ENCODE results near the gene GPC6.

The GPC6 gene

DNA sequence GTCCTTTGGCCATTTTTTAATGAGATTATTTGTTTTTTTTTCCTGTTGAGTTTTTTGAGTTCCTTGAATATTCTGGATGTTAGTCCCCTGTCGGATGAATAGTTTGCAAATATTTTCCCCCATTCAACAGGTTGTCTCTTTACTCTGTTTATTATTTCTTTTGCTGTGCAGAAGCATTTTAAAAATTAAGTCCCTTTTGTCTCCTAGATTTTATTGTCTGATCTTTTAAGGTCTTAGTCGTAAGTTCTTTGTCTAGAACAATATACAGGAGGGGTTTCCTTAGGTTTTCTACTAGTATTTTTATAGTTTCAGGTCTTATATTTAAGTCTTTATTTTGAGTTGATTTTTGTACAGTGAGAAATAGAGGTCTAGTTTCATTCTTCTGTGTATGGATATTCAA lies 284.4 kb downstream of the GPC6 start:
- no peak overlapping the region for H3K4me3 ChIP-seq (ENCODE audit: low read length)
- no peaks in the 10 kb centered on the region for H3K36me3 ChIP-seq (ENCODE audit: control insufficient read depth, insufficient read depth, low read length, severe bottlenecking)
- no peaks in the 10 kb centered on the region for H3K27me3 ChIP-seq (replicated peaks; ENCODE audit: control insufficient read depth, insufficient read depth, low read length)
- no peak overlapping the region for H3K9ac ChIP-seq (ENCODE audit: low read length)
- H3K4me1 ChIP-seq (ENCODE audit: control insufficient read depth, insufficient read depth, low read length) = peaks cover 11% of the 10 kb centered on the region
- DNase-seq (ENCODE audit: low read depth) = no peak
- H3K9me3 ChIP-seq (ENCODE audit: control insufficient read depth, low read length) = no peaks in the 10 kb centered on the region

DNA sequence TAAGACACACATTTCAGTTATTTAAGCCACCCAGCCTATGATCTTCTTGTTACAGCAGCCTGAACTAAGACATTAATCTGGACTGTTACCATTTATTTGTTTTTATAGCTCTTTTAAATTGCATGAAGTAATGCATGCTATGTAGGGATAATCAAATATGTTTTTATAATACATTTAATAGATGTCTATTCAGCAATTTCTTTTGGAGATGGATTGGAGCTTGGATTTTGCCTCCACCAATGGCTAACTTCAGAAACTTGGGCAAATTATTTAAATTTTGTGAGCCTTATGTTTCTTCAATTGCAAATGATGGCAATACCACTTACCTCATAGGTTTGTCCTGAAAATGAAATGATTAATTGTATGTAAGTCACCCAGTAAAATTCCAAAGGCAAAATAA lies 288.7 kb downstream of the GPC6 start:
- H3K4me3 ChIP-seq (ENCODE audit: low read length) = no peak overlapping the region
- no peaks in the 10 kb centered on the region for H3K36me3 ChIP-seq (ENCODE audit: control insufficient read depth, insufficient read depth, low read length, severe bottlenecking)
- DNase-seq (ENCODE audit: low read depth) = no peak
- H3K27me3 ChIP-seq (replicated peaks; ENCODE audit: control insufficient read depth, insufficient read depth, low read length) = no peaks in the 10 kb centered on the region
- H3K4me1 ChIP-seq (ENCODE audit: control insufficient read depth, insufficient read depth, low read length) = peaks cover 13% of the 10 kb centered on the region
- no peaks in the 10 kb centered on the region for H3K9me3 ChIP-seq (ENCODE audit: control insufficient read depth, low read length)
- no peak overlapping the region for H3K9ac ChIP-seq (ENCODE audit: low read length)

DNA sequence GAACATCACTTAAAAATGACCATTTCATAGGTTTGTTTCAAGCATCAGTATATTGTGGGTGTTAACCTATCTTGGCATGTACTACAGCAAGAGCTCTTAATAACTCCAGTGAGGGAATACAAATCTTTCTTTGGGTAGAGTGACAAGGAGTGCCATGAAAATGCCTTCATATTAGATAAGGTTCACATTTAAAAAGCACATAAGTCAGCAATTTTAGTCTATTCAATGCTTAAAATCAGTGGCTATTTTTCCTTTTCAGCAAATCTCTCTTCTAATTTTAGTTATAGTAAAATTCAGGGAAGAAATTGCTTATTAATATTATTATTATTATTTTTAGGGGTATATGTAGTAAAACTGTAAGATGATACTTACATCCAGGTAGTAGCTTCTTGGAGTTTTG lies 291.1 kb downstream of the GPC6 start:
- peaks cover 18% of the 10 kb centered on the region for H3K4me1 ChIP-seq (ENCODE audit: control insufficient read depth, insufficient read depth, low read length)
- no peak for DNase-seq (ENCODE audit: low read depth)
- no peak overlapping the region for H3K4me3 ChIP-seq (ENCODE audit: low read length)
- no peaks in the 10 kb centered on the region for H3K27me3 ChIP-seq (replicated peaks; ENCODE audit: control insufficient read depth, insufficient read depth, low read length)
- H3K9ac ChIP-seq (ENCODE audit: low read length) = no peak overlapping the region
- no peaks in the 10 kb centered on the region for H3K36me3 ChIP-seq (ENCODE audit: control insufficient read depth, insufficient read depth, low read length, severe bottlenecking)
- no peaks in the 10 kb centered on the region for H3K9me3 ChIP-seq (ENCODE audit: control insufficient read depth, low read length)

DNA sequence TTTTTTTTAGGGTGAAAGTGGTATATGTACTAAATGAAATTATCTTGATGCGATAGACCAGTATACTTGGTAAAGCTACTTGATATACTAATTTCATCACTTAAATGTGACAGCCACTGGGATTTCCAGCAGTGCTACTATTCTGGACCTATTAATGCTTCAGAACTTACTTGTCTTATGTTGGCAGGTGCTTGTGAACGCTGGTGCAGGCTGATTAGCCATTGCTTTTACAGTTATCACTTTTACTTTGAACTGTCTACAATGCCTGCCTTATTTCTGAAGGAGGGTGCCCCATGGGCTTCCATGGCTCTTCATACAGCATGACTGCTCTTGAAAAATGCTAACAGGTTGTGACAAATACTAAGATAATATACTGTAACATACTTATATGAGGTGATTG lies 294.7 kb downstream of the GPC6 start:
- Histone ChIP-seq H3K36me3 (ENCODE audit: control insufficient read depth, insufficient read depth, low read length, severe bottlenecking) (no peaks in the 10 kb centered on the region), H3K4me3 (ENCODE audit: low read length) (no peak overlapping the region), H3K9ac (ENCODE audit: low read length) (no peak overlapping the region), H3K9me3 (ENCODE audit: control insufficient read depth, low read length) (no peaks in the 10 kb centered on the region), H3K27me3 (replicated peaks; ENCODE audit: control insufficient read depth, insufficient read depth, low read length) (no peaks in the 10 kb centered on the region), H3K4me1 (ENCODE audit: control insufficient read depth, insufficient read depth, low read length) (peaks cover 17% of the 10 kb centered on the region)
- DNase-seq (ENCODE audit: low read depth) = no peak

DNA sequence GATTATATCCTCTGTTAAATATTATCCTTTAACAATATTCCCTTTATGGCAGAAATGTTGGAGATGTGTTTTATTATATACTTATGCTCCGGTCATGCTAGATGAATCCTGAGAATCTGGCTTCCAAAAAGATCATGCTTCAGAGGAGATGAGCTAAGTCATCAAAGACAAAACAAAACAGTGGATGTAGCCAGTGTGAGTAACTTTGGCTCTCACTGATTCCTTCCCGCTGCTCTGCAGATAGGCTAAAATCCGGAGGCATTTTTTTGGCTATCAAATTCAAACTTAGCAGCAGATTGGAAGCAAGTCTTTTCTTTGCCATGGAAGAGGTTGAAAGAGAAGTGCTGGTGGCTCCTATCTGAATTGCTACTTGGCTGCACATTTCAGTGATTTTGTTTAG lies 295.9 kb downstream of the GPC6 start:
- Histone ChIP-seq H3K4me1 (ENCODE audit: control insufficient read depth, insufficient read depth, low read length) (peaks cover 17% of the 10 kb centered on the region), H3K9me3 (ENCODE audit: control insufficient read depth, low read length) (no peaks in the 10 kb centered on the region), H3K4me3 (ENCODE audit: low read length) (no peak overlapping the region), H3K9ac (ENCODE audit: low read length) (no peak overlapping the region), H3K27me3 (replicated peaks; ENCODE audit: control insufficient read depth, insufficient read depth, low read length) (no peaks in the 10 kb centered on the region), H3K36me3 (ENCODE audit: control insufficient read depth, insufficient read depth, low read length, severe bottlenecking) (no peaks in the 10 kb centered on the region)
- DNase-seq (ENCODE audit: low read depth) = peak; percentile 12

DNA sequence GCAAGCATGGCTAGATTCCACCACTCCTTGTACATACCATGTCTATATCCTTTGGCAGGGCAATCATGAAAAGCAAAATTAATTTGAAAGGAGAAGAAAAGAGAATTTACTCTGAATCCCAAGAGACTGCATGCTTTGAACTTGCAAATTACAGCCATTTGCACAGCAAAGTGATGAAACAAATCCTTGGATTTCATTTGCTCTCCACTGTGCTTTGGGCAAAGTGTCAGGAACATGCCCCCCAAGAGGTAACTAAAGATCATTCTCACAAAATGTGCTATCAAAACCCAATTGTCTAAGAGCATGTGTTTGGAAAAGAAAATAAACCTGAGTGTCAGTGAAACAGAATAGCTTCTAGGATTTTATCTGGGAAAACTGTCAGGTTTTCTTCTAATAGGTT lies 298.5 kb downstream of the GPC6 start:
- peaks cover 21% of the 10 kb centered on the region for H3K4me1 ChIP-seq (ENCODE audit: control insufficient read depth, insufficient read depth, low read length)
- H3K9me3 ChIP-seq (ENCODE audit: control insufficient read depth, low read length) = no peaks in the 10 kb centered on the region
- no peaks in the 10 kb centered on the region for H3K36me3 ChIP-seq (ENCODE audit: control insufficient read depth, insufficient read depth, low read length, severe bottlenecking)
- H3K4me3 ChIP-seq (ENCODE audit: low read length) = no peak overlapping the region
- no peak for DNase-seq (ENCODE audit: low read depth)
- no peaks in the 10 kb centered on the region for H3K27me3 ChIP-seq (replicated peaks; ENCODE audit: control insufficient read depth, insufficient read depth, low read length)
- no peak overlapping the region for H3K9ac ChIP-seq (ENCODE audit: low read length)

DNA sequence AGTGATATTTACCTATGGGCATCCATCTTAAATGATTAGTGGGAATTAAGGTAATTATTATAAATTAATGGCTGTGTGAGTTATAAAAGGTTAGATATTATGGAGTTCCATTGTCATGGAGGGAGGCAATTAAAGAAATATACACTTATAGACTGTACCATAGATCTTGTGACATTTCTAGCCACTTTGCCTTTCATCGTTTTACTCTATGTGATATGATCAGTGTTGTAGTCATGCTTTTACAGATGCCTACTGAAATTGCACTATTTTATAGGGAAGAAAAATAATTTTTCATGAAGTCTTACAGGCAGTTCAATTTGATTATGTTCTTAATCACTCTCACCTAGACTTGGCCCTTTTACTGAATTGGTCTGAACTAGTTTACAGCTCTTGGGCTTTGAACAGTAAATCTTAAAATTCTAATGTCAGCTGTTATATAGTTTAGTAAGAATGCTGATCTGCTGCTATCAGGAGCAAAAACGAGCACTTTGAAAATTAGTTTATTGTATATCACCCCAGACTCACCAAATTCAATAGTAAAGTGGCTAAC lies 301.2 kb downstream of the GPC6 start:
- Histone ChIP-seq H3K9ac (ENCODE audit: low read length) (no peak overlapping the region), H3K9me3 (ENCODE audit: control insufficient read depth, low read length) (no peaks in the 10 kb centered on the region), H3K27me3 (replicated peaks; ENCODE audit: control insufficient read depth, insufficient read depth, low read length) (no peaks in the 10 kb centered on the region), H3K4me3 (ENCODE audit: low read length) (no peak overlapping the region), H3K36me3 (ENCODE audit: control insufficient read depth, insufficient read depth, low read length, severe bottlenecking) (no peaks in the 10 kb centered on the region), H3K4me1 (ENCODE audit: control insufficient read depth, insufficient read depth, low read length) (peaks cover 15% of the 10 kb centered on the region)
- DNase-seq (ENCODE audit: low read depth) = no peak

DNA sequence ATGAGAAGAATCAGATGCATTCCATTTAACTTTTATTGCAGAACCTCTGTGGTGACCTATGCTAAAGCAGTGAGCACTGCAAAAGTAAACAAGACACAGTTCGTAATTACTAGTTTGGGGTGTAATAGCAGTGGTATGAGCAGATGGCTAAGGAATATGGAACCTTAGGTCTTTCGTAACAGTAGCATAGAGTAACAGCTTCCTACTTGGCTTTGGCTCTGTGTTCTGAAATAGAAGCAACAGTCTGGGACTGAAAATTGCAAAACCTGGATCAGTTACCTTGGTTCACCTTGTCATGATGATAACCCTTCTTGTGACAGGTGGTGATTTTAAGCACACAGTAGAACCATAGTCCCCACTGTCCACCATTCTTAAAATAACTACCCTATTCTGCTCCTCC lies 303.4 kb downstream of the GPC6 start:
- no peak overlapping the region for H3K4me3 ChIP-seq (ENCODE audit: low read length)
- peaks cover 27% of the 10 kb centered on the region for H3K4me1 ChIP-seq (ENCODE audit: control insufficient read depth, insufficient read depth, low read length)
- H3K9me3 ChIP-seq (ENCODE audit: control insufficient read depth, low read length) = no peaks in the 10 kb centered on the region
- H3K27me3 ChIP-seq (replicated peaks; ENCODE audit: control insufficient read depth, insufficient read depth, low read length) = no peaks in the 10 kb centered on the region
- H3K36me3 ChIP-seq (ENCODE audit: control insufficient read depth, insufficient read depth, low read length, severe bottlenecking) = no peaks in the 10 kb centered on the region
- no peak overlapping the region for H3K9ac ChIP-seq (ENCODE audit: low read length)
- DNase-seq (ENCODE audit: low read depth) = no peak

DNA sequence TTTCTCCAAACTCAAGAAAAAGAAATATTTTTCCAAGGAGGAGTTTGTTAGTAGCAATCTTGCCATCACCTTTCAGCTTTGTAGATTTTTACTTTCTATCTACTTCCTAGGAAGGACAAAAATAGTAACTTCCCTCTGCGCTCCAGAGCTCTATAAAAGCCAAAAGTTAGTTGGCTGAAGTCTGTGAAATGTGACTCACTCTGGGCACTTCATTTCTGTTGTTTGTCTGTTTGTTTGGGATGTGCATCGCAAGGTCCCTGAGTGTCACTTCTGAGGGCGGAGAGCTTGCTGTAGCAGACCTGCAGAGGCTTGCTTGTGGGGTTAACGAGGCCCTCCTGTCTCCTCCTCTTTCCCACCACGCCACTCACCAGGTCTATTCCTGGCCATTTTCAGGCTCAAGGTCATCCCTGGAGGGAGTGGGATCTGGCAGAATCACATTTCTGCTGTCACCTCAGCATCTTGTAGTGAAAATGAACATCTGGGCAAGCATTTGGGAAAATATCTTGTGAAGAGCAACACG lies 307.6 kb downstream of the GPC6 start:
- no peaks in the 10 kb centered on the region for H3K9me3 ChIP-seq (ENCODE audit: control insufficient read depth, low read length)
- H3K4me3 ChIP-seq (ENCODE audit: low read length) = peak overlapping the region; percentile 65
- H3K36me3 ChIP-seq (ENCODE audit: control insufficient read depth, insufficient read depth, low read length, severe bottlenecking) = no peaks in the 10 kb centered on the region
- peaks cover 20% of the 10 kb centered on the region for H3K4me1 ChIP-seq (ENCODE audit: control insufficient read depth, insufficient read depth, low read length)
- DNase-seq (ENCODE audit: low read depth) = no peak
- no peaks in the 10 kb centered on the region for H3K27me3 ChIP-seq (replicated peaks; ENCODE audit: control insufficient read depth, insufficient read depth, low read length)
- H3K9ac ChIP-seq (ENCODE audit: low read length) = no peak overlapping the region

DNA sequence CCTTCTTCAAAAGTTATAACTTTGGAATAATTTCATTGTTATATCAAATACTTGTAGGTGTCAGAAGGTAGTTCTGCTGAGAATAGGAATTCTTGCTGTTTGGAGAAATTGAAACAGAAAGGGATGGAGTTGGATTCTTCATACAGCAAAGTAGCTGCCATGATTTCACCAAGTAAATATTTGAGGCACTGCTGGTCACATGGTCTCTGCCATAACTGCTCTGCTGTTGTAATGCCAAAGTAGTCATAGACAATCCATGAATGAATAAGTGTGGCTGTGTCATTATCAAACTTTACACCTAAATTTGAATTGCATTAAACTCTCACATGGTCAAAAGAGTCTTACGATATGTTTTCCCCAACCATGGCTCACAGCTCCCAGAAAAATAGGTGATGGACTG lies 308.6 kb downstream of the GPC6 start:
- DNase-seq (ENCODE audit: low read depth) = peak; percentile 34
- Histone ChIP-seq H3K9me3 (ENCODE audit: control insufficient read depth, low read length) (no peaks in the 10 kb centered on the region), H3K27me3 (replicated peaks; ENCODE audit: control insufficient read depth, insufficient read depth, low read length) (no peaks in the 10 kb centered on the region), H3K4me3 (ENCODE audit: low read length) (no peak overlapping the region), H3K9ac (ENCODE audit: low read length) (no peak overlapping the region), H3K4me1 (ENCODE audit: control insufficient read depth, insufficient read depth, low read length) (peaks cover 17% of the 10 kb centered on the region), H3K36me3 (ENCODE audit: control insufficient read depth, insufficient read depth, low read length, severe bottlenecking) (no peaks in the 10 kb centered on the region)

DNA sequence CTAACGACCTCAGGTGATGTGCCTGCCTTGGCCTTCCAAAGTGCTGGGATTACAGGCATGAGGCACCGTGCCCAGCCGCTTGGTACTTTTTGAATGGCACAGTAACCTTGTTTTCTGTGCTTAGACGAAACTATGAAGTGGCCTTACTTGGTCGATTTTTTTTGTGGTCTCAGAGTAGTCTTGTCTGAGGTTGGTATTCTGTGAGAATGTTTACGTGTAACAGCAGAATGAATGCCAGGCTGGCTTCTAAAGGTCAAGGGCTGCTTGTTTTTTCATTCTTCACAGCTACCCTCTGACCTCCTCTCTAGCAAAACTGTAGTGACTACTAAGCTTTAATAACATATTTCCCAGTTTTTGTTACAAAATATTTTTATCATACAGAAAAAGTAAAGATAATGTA lies 313.3 kb downstream of the GPC6 start:
- H3K9ac ChIP-seq (ENCODE audit: low read length) = no peak overlapping the region
- no peaks in the 10 kb centered on the region for H3K9me3 ChIP-seq (ENCODE audit: control insufficient read depth, low read length)
- peaks cover 2% of the 10 kb centered on the region for H3K4me1 ChIP-seq (ENCODE audit: control insufficient read depth, insufficient read depth, low read length)
- H3K27me3 ChIP-seq (replicated peaks; ENCODE audit: control insufficient read depth, insufficient read depth, low read length) = no peaks in the 10 kb centered on the region
- no peak for DNase-seq (ENCODE audit: low read depth)
- no peak overlapping the region for H3K4me3 ChIP-seq (ENCODE audit: low read length)
- H3K36me3 ChIP-seq (ENCODE audit: control insufficient read depth, insufficient read depth, low read length, severe bottlenecking) = no peaks in the 10 kb centered on the region

DNA sequence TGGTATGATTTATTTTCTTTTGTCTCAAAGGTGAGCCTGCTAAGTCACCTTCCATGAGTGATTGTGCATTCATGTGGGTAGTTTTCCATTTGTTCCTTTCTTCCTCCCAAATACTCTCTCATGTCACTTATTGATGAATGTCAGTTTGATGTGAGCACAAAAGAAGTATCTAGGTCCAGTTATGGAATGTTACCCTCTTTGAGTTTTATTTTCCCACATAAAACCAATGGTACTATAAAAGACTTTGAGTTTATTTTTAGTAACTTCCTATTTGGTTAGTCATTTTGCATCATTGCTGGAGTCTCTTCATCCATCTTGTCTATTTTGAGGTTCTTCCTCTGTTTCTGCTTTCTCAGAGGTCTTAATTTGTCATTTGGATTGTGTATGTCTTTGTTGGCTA lies 321.3 kb downstream of the GPC6 start:
- no peak overlapping the region for H3K4me3 ChIP-seq (ENCODE audit: low read length)
- no peak for DNase-seq (ENCODE audit: low read depth)
- no peak overlapping the region for H3K9ac ChIP-seq (ENCODE audit: low read length)
- H3K27me3 ChIP-seq (replicated peaks; ENCODE audit: control insufficient read depth, insufficient read depth, low read length) = no peaks in the 10 kb centered on the region
- H3K4me1 ChIP-seq (ENCODE audit: control insufficient read depth, insufficient read depth, low read length) = no peaks in the 10 kb centered on the region
- H3K36me3 ChIP-seq (ENCODE audit: control insufficient read depth, insufficient read depth, low read length, severe bottlenecking) = no peaks in the 10 kb centered on the region
- no peaks in the 10 kb centered on the region for H3K9me3 ChIP-seq (ENCODE audit: control insufficient read depth, low read length)

All from adipocyte (in vitro differentiated cells).